Stimulated activated CD4-positive, alpha-beta T cell treated with anti-CD3 and anti-CD28 coated beads, Interleukin-12 subunit alpha, Interleukin-12 subunit beta, amount 100 ng/mL, for 24 hours (primary cell): ENCODE results near the gene GJA10.
"Not testable (repeated sequence)": the region's sequence is repeated elsewhere in the genome, so short reads cannot be mapped to it uniquely, and the experiment has no call there.

Source experiments
- DNase-seq, 2 experiments: peaks; one replicate each; pipeline ENCODE4 v3.0.0-alpha.2; 2020; ENCODE audit warnings: low read depth in 2 of 2

GJA10 gene

DNA sequence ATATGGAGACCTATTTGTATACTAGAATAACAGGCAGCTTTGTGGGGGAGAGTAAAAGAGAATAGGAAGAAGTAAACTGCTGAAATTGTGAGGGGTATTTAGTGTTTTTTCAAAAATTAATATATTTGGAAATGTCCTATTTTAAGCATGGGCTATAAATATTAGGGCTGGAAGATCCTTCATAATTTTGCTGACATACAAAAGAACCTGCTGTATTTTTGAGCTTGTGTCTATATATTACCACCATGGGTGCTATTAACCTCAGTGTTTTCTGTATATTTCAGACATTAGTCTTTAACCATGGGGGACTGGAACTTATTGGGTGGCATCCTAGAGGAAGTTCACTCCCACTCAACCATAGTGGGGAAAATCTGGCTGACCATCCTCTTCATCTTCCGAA lies at the start of gene GJA10:
Gene GJA10, plus strand, starts transcription at position 301 of the 400 bp plus-strand sequence. Its CDS starts 0 bp downstream, at position 301.
- DNase-seq: no peak

DNA sequence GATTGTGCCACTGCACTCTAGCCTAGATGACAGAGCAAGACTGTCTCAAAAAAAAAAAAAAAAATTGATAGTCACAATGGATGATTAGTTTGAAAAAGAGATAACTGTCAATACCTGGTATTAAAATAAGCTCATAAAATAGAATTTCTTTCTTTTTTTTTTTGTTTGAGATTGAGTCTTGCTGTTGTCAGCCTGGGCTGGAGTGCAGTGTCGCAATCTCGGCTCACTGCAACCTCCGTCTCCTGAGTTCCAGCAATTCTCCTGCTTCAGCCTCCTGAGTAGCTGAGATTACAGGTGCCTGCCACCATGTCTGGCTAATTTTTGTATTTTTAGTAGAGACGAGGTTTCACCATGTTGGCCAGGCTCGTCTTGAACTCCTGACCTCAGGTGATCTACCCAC lies 46.8 kb upstream of the GJA10 start:
- DNase-seq: not testable (repeated sequence)

DNA sequence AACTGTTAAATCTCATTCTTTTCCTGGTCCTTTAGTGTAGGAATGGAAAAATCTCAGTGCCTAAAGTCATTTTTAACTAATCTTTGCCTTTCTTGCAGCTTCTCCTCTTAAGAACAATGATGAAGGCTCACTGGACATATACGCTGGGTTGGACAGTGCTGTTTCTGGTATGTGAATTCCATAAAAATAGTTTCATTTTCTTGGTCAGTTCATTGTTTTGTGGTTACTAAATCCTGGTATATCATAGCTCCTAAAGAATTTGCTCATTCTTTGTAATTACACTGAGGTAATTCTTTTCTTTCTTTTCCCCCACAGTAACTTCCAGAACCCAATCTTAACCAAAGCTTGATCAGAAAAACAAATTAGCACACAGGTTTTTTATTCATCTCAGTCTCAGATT lies 41.2 kb upstream of the GJA10 start:
- DNase-seq: no peak

DNA sequence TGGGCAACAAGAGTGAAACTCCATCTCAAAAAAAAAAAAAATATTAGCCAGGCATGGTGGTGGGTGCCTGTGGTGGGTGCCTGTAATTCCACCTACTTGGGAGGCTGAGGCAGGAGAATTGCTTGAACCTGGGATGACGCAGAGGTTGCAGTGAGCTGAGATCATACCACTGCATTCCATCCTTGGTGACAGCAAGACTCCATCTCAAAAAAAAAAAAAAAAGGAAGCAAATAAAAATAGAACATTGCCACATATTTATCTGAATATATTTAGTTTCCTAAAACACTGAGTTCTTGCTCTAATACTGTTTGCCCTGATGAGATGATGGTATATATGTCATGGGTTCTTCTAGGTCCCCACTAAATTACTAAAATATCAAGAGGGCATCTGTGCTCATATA lies 36.2 kb upstream of the GJA10 start:
- no peak for DNase-seq

DNA sequence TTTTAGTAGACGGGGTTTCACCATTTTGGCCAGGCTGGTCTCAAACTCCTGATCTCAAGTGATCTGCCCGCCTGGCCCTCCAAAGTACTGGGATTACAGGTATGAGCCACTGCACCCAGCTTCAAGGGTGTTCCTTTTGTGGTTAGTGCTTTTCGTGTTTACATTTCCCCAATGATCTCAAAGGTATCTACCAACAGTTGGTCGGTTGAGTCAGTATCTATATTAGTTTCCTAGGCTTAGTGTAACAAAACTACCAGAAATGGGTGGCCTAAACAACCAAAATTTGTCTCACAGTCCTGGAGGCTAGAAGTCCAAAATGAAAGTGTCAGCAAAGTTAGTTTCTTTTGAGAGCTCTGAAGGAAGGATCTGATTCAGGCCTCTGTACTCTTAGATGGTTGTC lies 34.5 kb upstream of the GJA10 start:
- no peak for DNase-seq

DNA sequence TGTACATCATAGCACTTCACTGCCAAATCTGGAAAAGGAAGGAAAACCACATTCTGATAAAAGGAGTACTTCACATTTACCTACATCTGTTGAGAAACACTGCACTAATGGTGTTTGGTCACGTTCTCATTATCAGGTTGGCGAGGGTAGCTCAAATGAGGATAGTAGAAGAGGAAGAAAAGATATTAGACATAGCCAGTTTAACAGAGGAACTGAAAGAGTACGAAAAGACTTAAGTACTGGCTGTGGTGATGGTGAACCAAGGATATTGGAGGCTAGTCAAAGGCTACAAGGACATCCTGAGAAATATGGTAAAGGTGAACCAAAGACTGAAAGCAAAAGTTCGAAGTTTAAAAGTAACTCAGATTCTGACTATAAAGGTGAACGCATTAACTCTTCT lies 32.0 kb upstream of the GJA10 start:
- DNase-seq: no peak

DNA sequence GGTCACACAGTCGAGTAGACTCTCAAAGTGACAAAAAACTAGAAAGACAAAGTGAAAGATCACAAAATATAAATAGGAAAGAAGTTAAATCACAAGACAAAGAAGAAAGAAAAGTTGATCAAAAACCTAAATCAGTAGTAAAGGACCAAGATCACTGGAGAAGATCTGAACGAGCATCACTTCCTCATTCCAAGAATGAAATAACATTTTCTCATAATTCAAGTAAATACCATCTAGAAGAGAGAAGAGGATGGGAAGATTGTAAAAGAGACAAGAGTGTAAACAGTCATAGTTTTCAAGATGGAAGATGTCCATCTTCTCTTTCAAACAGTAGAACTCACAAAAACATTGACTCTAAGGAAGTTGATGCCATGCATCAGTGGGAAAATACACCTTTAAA lies 31.6 kb upstream of the GJA10 start:
- no peak for DNase-seq

DNA sequence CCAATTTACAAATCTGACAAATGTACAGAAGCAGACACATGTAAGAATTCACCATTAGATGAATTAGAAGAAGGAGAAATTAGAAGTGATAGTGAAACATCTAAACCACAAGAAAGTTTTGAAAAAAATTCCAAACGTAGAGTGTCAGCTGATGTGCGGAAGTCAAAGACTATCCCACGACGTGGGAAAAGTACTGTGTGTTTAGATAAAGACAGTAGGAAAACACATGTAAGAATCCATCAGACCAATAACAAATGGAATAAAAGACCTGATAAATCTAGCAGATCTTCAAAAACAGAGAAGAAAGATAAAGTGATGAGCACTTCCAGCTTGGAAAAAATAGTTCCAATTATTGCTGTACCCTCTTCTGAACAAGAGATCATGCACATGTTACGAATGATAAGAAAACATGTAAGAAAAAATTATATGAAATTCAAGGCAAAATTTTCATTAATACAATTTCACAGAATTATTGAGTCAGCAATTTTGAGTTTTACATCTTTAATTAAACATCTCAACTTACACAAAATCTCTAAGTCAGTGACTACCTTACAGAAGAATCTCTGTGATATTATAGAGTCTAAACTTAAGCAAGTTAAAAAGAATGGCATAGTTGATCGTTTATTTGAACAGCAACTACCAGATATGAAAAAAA lies 28.1 kb upstream of the GJA10 start:
- DNase-seq: no peak

DNA sequence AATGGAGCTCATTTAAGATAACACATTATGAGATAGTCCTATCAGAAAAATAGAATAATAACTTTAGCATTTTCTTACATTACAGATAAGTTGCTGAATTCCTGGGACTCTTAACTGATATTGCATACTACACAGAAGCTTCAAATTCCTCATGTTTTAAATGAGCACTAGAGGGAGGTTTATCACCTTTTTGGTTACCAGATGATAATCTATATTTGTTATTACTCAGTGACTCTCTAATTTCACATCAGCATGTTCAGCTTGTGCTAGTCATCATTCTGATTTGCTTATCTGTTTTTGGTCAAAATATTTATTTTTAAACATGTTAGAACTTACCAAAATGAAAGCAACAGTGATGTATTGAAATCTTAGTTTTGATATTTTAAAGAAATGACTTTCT lies 20.5 kb upstream of the GJA10 start:
- DNase-seq: no peak

DNA sequence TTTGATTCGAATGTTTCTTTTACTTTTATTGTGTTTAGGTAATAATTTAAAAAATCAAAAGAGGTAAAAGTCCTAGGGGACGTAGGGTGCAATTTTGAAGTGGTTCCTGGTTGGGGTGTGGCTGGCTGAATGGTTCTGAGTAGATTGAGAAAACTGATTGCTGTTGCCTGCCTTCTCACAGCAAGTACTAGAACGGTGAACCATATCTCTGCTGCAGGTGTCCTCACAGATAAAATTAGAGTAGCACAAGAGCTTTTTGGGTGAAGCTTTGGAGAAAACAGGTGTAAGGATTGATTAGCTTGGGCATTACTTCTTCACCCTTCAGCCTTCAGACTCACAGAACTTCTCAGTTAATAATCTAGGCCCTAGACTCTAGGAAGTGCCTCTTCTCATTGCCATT lies 19.8 kb upstream of the GJA10 start:
- no peak for DNase-seq

DNA sequence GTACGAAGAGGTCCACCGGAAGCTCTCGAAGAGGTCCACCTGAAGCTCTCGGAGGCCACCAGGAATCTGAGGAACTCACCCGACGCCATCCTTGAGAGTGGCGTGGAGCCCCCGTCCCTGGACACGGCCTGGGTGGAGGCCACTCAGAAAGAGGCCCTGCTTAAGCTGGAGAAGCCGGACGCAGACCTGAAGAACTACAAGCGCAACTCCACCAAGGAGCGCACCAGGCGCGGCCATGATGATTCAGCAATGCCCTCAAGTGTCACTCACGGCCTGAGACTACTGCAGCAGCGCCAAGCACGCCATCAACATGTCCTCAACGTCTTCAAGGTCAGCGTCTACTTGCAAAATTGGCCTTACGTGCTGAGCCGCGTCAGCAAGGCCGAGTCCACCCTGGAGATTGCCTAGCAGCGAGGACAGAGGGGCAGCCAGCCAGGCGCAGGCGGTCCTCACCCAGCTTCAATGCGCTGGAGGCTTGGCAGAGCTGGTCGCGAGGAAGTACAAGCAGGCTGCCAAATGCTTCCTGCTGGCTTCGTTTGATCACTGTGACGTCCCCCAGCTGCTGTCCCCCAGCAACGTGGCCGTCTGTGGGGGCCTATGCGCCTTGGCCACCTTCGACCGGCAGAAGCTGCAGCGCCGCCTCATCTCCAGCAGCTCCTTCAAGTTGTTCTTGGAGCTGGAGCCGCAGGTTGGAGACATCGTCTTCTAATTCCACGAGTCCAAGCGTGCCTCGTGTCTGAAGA lies 7.7 kb upstream of the GJA10 start:
- DNase-seq: no peak

DNA sequence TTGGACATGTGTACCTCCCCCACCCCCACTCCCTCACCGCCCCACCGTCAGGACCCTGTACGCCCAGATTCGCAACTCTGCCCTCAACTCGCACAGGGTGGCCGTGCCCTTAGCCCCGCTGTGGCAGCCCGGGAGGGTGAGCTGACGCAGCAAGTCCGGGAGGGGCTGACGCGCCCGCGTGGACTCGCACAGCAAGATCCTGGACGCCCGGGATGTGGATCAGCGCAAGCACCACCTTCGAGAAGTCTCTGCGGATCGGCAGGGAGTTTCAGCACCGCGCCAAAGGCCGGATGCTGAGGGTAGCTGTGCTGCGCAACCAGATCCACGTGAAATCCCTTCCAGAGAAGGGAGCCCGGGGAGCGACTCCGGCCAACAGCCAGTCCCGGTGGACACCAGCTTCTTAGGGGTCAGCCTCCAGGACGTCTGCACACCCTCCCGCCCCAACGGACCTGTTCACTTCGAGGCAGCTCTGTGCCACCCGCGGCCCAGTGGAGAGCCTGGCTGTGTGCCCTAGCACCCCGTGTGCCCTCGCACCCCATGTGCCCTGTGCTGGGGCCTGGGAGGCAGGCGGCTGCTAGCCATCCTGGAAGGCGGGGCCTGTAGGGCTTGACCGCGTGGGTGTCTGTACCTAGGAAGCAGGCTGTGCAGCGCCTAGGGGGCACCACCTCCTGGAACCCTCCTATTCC lies 6.7 kb upstream of the GJA10 start:
- no peak for DNase-seq

DNA sequence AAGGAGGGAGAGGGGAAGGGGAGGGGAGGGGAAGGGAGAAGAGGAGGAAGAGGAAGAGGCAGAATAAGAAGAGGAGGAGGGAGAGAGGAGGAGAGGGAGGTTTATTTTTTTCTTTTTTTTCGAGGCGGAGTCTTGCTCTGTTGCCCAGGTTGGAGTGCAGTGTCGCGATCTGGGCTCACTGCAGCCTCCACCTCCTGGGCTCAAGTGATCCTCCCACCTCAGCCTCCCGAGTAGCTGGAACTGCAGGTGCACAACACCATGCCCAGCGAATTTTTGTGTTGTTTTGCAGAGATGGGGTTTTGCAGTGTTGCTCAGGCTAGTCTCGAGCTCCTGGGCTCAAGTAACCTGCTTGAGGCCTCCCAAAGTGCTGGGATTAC lies 6.1 kb upstream of the GJA10 start:
- DNase-seq: no peak

DNA sequence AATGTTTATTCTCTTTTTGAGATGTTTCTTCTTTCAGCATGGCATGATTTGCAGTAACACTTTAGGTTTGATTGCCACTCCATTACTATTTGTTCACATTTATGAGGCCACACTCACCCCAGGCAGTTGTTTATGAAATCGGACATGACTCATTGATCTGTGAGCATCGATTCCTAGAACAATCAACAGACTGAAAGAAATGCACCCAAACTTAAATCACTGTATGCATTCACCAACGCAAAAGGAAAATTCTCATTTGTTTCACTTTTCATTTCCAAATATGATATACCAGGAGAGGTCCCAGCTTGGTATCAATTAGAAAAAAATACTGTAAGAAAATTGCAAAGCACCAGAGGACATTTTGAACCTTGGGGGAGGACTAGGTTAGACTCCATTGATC lies 5.4 kb upstream of the GJA10 start:
- DNase-seq: no peak

DNA sequence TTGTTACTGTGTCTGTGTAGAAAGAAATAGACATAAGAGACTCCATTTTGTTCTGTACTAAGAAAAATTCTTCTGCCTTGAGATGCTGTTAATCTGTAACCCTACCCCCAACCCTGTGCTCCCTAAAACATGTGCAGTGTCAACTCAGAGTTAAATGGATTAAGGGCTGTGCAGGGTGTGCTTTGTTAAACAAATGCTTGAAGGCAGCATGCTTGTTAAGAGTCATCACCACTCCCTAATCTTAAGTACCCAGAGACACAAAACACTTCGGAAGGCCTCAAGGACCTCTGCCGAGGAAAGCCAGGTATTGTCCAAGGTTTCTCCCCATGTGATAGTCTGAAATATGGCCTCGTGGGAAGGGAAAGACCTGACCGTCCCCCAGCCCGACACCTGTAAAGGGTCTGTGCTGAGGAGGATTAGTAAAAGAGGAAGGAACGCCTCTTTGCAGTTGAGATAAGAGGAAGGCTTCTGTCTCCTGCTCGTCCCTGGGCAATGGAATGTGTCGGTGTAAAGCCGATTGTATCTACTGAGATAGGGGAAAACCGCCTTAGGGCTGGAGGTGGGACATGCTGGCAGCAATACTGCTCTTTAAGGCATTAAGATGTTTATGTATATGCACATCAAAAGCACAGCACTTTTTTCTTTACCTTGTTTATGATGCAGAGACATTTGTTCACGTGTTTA lies 3.3 kb upstream of the GJA10 start:
- not testable (repeated sequence) for DNase-seq

DNA sequence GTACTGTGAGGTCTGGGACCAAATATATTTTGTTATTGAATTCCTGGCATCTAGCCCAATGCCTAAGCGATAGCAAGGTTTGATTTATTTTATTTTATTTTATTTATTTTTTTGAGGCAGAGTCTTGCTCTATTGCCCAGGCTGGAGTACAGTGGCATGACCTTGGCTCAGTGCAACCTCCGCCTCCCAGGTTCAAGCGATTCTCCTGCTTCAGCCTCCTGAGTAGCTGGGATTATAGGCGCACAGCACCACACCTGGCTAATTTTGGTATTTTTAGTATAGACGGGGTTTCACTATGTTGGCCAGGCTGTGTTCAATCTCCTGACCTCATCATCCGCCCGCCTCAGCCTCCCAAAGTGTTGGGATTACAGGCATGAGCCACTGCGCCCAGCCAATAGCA lies 1.7 kb upstream of the GJA10 start:
- DNase-seq: not testable (repeated sequence)

DNA sequence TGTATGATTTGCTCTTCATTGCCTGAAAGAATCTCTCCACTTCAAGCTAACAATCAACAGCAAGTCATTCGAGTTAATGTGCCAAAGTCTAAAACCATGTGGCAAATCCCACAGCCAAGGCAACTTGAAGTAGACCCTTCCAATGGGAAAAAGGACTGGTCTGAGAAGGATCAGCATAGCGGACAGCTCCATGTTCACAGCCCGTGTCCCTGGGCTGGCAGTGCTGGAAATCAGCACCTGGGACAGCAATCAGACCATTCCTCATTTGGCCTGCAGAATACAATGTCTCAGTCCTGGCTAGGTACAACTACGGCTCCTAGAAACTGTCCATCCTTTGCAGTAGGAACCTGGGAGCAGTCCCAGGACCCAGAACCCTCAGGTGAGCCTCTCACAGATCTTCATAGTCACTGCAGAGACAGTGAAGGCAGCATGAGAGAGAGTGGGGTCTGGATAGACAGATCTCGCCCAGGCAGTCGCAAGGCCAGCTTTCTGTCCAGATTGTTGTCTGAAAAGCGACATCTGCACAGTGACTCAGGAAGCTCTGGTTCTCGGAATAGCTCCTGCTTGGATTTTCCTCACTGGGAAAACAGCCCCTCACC lies 1.1 kb downstream of the GJA10 start:
- no peak for DNase-seq

DNA sequence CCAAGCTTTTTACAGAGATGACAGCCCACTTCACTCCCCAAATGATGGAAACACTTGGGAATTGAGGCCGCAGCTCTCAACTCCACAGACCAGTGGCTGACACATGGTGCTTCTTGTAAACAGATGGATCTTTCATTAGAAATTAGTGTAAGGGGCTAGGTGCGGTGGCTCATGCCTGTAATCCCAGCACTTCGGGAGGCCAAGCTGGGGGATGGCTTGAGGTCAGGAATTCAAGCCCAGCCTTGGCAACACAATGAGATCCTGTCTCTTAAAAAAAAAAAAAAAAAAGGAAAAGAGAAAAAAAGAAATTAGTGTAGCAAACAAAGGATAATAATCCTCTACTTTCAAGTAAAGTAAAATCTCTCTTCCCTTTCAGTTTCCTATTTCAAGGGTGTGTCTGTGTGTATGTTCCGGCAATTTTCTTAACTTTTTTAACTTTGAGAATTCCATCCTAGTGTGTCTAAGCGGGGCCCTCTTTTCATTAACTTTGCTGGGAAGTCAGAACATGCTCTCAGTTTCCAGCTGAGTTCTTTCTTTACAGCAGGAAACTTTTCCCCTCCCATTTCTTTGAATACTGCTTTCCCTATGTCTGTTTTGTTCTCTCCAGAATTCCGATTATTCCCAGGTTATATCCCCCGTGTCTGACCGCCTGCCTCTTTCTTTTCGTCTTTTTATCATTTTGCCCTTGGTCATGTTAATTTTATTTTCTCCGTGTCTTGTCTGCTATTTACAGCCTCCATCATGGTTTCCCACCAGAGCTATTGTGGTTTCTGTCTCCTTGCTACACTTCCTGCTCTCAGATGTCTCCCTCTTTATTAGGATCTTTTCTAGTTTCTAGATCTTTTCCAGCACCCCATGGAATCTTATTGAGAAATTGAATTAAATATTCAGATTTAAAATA lies 16.0 kb downstream of the GJA10 start:
- not testable (repeated sequence) for DNase-seq

DNA sequence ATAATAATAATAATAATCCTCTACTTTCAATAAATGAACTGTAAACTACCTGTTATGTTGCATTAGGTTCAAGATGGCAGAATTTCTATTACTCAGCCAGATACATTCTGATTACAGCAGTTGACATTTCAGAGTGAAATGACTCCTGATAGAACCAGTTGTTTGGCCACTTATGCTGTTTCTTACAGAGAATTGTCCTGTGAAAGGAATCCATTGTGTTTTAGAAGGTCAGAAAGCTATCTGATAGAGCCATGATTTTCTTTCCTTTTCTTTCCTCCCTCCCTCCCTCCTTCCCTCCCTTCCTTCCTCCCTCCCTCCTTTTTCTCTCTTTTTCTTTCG lies 16.6 kb downstream of the GJA10 start:
- DNase-seq: no peak

DNA sequence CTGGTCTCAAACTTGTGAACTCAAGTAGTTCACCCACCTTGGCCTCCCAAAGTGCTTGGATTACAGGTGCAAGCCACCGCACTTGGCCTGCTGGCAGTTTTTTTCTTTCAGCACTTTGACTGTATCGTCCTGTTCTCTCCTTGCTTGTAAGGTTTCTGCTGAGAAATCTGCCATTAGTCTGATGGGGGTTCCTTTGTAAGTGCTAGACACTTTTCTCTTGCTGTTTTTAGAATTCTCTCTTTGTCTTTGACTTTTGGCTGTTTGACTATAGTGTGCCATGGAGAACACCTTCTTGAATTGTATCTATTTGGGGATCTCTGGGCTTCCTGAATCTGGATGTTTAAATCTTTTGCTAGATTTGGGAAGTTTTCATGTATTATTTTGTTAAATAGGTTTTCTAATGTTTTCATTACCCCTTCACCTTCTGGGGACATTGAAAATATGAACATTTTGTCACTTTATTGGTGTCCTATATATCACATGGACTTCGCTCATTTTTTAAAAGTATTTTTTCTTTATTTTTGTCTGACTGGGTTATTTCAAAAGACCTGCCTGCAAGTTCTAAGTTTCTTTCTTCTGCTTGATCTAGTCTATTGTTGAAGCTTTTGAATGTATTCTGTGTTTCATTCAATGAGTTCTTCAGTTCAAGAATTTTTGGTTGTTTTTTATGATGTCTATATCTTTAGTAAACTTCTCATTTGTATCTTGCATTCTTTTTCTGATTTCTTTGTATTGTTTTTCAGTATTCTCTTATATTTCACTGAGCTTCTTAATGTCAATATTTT lies 22.1 kb downstream of the GJA10 start:
- no peak for DNase-seq
